ENCODE results near the gene NEDD9.

The NEDD9 gene

DNA sequence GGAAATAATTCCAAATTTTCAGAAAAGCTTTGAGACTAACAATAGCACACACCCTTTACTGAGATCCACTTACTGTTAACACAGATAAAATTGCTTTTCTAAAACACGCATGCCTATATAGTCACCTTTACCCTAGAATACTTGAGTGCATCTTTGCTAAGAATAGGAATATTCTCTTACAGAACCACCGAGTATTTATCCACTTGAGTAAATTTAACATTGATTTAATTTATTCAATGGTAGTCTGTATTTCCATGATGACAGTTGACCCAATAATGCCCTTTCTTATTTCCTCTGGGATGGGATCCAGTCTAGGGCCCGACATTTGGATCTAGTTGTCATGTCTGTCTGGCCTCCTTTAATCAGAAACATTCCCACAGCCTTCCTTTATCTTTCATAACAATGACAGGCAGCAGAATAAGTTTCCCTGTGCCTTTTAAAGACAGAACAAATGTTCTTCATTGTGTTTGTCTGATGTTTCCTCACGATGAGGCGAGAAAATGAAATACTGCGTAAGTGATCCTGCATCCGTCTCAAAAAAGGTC, 64.3 kb downstream of the NEDD9 start:
- in situ Hi-C loops (cut with MboI; ENCODE audit: low sequenced_read_pairs) = no loop called here
- H3K36me3 ChIP-seq (replicated peaks) = no peaks in the 10 kb centered on the region

DNA sequence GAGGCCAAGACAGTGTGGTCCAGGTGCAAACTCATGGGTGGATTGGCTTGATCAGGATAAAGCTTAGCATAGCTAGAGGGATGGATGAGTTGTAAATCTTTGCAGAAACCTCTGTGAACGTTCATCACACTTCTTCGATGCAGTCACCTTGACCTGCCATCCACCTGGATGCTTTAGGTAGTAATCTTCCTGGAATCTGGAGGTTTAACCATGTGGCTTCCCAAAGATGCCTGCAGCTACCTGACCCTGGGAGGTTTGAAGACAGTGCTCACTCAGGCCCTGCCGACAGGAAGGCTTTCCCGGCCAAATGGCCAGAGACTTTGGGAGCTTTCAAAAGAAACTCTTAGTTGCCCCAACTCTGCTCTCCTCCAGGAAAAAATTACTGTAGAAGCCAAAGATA, 65.5 kb downstream of the NEDD9 start:
- H3K9me3 ChIP-seq = no peaks in the 10 kb centered on the region; the same call in 1 of the 2 replicates
- H3K36me3 ChIP-seq (replicated peaks) = no peaks in the 10 kb centered on the region
- H3K4me1 ChIP-seq = peaks cover 14% of the 10 kb centered on the region
- no peaks in the 10 kb centered on the region for H3K27me3 ChIP-seq (ENCODE audit: low read depth)
- no peak overlapping the region for H3K4me3 ChIP-seq
- no peak for DNase-seq (ENCODE audit: low spot score in 2 of 2)
- in situ Hi-C loops (cut with MboI; ENCODE audit: low sequenced_read_pairs) = no loop called here

More for the DNA sequence above, 64.3 kb downstream of the NEDD9 start:
- DNase-seq (ENCODE audit: low spot score in 2 of 2) = no peak
- no peaks in the 10 kb centered on the region; the same call in 1 of the 2 replicates for H3K9me3 ChIP-seq
- H3K27me3 ChIP-seq (ENCODE audit: low read depth) = no peaks in the 10 kb centered on the region
- no peak overlapping the region for H3K4me3 ChIP-seq
- peaks cover 18% of the 10 kb centered on the region for H3K4me1 ChIP-seq

DNA sequence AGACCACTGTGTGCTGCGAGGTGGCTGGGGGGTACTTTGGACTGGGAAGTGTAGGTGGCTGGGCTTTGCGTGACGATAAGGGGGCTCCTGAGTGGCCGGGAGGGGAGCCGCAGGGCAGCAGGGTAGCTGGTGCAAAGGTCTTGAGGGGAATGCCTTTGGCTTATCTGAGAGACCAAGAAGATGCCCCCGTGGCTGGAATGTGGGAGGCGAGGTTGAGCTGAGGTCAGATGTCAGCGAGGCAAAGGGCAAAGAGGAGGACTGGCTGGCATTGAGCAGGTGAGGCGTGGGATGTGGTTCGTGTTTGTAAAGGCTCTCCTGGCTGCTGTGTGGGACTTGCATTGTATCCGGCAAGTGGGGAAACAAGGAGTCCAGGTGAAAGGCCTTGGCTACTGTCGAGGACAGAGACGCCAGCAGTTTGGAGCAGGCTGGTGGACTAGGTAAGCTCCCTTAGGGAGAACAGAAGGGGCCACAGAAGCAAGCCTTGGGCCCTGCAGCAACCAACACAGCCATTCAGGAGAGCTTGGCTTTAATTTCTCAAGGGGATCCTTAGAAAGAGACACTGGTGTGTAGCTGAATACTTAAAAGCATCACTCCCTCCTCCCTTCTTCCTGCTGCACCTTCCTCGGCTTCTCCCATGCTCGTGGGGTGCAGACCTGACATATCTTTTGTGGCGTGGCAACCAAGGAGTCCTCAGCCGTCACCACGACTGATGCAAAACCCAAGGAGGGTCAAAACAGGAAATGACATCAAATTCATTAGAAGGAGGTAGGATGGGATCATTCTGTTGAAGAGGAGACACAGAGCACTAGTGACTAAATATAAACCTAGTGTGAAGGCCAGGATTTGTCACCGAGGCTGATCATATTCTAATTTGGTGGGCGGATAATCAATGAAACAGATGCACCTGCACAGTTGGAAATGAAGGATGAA, 67.5 kb downstream of the NEDD9 start:
- no peak for DNase-seq (ENCODE audit: low spot score in 2 of 2)
- Histone ChIP-seq H3K4me3 (no peak overlapping the region), H3K27me3 (ENCODE audit: low read depth) (no peaks in the 10 kb centered on the region), H3K9me3 (no peaks in the 10 kb centered on the region), H3K4me1 (peaks cover 27% of the 10 kb centered on the region), H3K36me3 (replicated peaks) (no peaks in the 10 kb centered on the region)
- in situ Hi-C loops (cut with MboI; ENCODE audit: low sequenced_read_pairs) = no loop called here

DNA sequence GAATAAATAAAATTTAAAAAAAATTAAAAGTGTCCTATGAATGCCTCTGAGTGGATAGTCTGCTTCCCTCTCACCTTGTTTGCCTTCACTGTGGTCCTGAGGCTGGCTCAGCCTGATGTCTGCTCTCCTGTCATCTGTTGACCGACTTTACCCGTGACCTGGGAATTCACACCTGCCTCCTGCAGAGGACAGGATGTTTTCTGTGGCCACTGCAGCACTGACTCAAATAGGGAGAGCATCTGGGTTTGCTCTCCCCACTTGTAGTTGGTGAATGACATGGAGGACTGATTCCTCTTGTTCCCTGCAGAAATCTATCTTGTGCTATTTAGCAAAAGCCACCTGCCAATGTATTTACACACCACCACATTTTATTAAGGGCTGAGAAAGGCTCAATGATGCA, 68.5 kb downstream of the NEDD9 start:
- no peak for DNase-seq (ENCODE audit: low spot score in 2 of 2)
- no peaks in the 10 kb centered on the region for H3K36me3 ChIP-seq (replicated peaks)
- in situ Hi-C loops (cut with MboI; ENCODE audit: low sequenced_read_pairs) = no loop called here

DNA sequence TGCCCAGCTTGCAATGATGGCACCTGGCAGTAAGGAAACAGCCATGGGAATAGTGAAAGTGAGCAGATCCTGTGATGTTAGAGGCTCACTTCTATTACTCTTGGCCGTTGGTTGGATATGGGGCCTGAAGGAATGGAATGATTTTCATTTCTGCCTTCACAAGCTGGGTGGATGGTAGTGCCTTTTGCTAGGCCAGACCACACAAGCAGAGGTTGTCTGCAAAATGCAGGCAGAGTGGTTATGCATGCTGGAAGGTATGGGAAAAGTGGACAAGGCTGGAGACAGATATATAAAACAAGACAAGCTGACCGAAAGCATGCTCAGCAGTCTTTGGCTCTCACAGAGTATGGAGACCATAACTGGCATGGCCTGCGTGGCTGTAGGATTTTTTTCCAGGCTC, 70.2 kb downstream of the NEDD9 start:
- H3K4me1 ChIP-seq = peaks cover 34% of the 10 kb centered on the region
- DNase-seq (ENCODE audit: low spot score in 2 of 2) = no peak
- H3K27me3 ChIP-seq (ENCODE audit: low read depth) = no peaks in the 10 kb centered on the region
- no peak overlapping the region for H3K4me3 ChIP-seq
- in situ Hi-C loops (cut with MboI; ENCODE audit: low sequenced_read_pairs) = no loop called here
- no peaks in the 10 kb centered on the region for H3K36me3 ChIP-seq (replicated peaks)
- H3K9me3 ChIP-seq = no peaks in the 10 kb centered on the region

More for the DNA sequence above, 68.5 kb downstream of the NEDD9 start:
- H3K27me3 ChIP-seq (ENCODE audit: low read depth) = no peaks in the 10 kb centered on the region
- no peak overlapping the region for H3K4me3 ChIP-seq
- H3K4me1 ChIP-seq = peaks cover 37% of the 10 kb centered on the region
- H3K9me3 ChIP-seq = no peaks in the 10 kb centered on the region

DNA sequence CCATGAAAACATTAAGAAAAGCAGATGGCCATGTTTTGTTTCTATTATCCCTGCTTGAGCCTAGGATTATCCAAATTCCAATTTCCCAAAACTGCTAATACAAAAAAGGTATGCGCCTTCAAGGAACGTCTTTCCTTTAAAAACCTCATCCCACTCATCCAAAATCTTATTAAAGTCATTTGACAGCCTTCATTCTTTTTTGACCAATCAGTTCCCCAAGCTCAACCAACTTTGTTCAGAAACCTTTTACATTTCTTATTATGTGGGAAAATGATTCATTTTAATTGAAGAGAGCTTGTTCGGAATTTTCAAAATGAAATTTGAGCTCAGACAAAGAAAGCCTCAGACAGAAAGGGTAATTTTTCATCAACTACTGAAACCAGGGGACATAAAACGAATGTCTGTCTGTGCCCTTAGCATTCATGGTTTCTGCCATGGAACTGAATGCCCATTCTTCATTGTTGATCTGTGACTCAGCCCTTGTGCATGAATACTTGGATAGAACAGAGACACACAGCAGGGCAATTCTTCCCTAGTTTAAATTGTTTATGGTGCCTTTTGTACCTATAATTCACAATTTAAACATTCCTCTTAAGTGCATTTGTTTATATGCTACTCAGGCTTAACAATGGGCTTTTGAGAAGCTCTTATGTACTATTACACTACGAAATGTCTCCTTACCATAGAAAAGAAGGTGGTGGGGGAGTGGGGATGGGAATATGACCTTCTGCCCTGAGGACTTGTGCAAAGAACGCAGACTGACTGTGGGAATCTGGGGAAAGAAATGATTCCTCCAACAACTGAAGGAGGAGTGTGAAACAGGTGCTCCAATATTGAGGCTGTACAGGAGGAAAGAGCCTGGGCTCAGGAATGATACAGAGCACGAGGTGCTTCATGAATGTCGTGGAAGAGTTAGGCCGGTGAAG, 71.2 kb downstream of the NEDD9 start:
- in situ Hi-C loops (cut with MboI; ENCODE audit: low sequenced_read_pairs) = no loop called here
- H3K4me3 ChIP-seq = no peak overlapping the region

DNA sequence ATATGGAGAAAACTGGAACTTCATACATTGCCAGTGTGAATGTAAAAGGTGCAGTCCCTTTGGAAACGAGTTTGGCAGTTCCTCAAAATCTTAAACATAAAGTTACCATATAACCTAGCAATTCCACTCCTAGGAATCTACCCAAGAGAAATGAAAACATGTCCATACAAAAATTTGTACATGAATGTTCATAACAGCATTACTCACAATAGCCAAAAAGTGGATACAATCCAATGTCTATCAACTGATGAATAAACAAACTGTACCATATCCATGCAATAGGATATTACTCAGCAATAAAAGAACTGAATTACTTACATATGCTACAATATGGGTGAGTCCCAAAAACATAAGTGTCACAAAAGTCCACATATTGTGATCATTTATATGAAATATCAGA, 72.3 kb downstream of the NEDD9 start:
- DNase-seq (ENCODE audit: low spot score in 2 of 2) = no peak
- in situ Hi-C loops (cut with MboI; ENCODE audit: low sequenced_read_pairs) = no loop called here
- no peaks in the 10 kb centered on the region for H3K36me3 ChIP-seq (replicated peaks)
- no peak overlapping the region for H3K4me3 ChIP-seq
- H3K27me3 ChIP-seq (ENCODE audit: low read depth) = no peaks in the 10 kb centered on the region
- peaks cover 34% of the 10 kb centered on the region for H3K4me1 ChIP-seq
- H3K9me3 ChIP-seq = no peaks in the 10 kb centered on the region

More for the DNA sequence above, 71.2 kb downstream of the NEDD9 start:
- Histone ChIP-seq H3K9me3 (no peaks in the 10 kb centered on the region), H3K36me3 (replicated peaks) (no peaks in the 10 kb centered on the region), H3K27me3 (ENCODE audit: low read depth) (no peaks in the 10 kb centered on the region), H3K4me1 (peaks cover 34% of the 10 kb centered on the region)
- DNase-seq (ENCODE audit: low spot score in 2 of 2) = peak; percentile 73 to 95

DNA sequence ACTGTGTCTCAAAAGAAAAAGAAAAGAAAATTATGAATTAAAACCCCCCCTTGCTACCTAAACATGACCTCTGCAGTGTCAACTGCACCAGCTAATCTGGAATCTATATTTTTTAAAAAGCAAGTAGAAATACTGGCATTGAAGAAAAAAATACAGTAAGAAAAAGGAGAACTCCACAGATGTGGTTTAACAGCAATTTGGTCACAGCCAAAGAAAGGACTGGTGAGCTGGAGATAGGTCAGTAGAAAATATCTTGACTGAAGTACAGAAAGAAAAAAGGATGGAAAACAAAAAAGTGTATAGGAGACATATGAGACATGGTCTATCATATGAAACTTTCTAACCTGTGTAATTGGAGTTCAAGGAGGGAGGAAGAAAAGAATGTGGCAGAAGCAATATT, 76.9 kb downstream of the NEDD9 start:
- Histone ChIP-seq H3K36me3 (replicated peaks) (no peaks in the 10 kb centered on the region), H3K4me3 (no peak overlapping the region), H3K27me3 (ENCODE audit: low read depth) (no peaks in the 10 kb centered on the region), H3K9me3 (no peaks in the 10 kb centered on the region), H3K4me1 (peaks cover 41% of the 10 kb centered on the region)
- in situ Hi-C loops (cut with MboI; ENCODE audit: low sequenced_read_pairs) = no loop called here
- DNase-seq (ENCODE audit: low spot score in 2 of 2) = no peak

DNA sequence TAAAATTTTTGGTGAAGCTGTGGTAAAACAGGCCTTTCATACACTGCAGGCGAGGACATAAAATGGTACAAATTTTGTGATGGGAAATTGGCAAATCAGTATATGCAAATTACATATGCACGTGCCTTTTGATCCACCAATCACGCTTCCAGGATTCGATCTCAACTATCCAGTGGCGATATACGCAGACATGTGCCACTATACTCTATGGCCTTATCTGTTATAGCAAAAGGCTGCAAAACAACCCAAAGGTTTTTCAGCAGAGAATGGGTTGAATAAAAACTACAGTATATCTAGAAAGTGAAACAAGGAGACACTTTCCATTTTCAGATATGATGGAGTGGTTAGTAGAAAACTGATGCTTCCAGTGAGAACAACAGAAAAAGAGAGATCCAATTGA, 79.0 kb downstream of the NEDD9 start:
- Histone ChIP-seq H3K4me1 (peaks cover 25% of the 10 kb centered on the region), H3K4me3 (no peak overlapping the region), H3K27me3 (ENCODE audit: low read depth) (no peaks in the 10 kb centered on the region), H3K36me3 (replicated peaks) (no peaks in the 10 kb centered on the region), H3K9me3 (no peaks in the 10 kb centered on the region)
- in situ Hi-C loops (cut with MboI; ENCODE audit: low sequenced_read_pairs) = no loop called here
- no peak for DNase-seq (ENCODE audit: low spot score in 2 of 2)

DNA sequence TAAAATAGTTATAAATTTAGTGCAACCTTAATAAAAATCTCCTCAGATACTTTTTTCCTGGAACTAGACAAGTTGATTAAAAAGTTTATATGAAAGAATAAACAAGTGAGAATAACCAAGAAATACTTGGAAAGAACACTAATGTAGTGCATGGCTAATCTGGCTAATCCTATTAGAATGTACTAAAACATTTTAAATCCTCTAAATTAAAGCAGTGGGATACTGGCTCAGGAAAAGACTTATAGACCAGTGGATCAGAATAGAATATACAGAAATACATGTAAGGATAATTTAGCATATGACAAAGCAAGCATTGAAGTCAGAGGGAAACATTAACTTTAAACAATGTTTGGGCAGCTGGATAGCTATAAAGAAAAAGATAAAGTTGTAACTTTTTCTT, 79.9 kb downstream of the NEDD9 start:
- in situ Hi-C loops (cut with MboI; ENCODE audit: low sequenced_read_pairs) = no loop called here
- no peaks in the 10 kb centered on the region for H3K27me3 ChIP-seq (ENCODE audit: low read depth)

DNA sequence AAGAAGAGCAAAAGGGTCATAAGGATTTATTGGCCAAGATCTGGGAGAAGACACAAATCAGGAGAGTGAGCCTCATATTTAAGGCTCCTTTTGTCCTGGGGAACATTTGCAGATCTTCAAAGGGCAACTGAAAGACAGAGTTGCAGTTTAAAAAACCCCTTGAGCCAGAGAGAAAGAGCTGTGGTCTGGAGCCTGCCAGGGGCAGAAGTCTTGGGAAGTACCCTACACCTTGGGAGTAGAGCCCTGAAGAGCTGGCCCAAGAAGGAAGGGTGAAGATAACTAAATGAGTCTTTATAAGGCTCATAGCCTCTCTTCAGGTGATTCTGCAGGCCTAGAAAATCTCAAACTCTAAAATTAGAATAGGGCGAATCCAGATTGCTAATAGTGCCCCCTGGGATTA, 81.0 kb downstream of the NEDD9 start:
- in situ Hi-C loops (cut with MboI; ENCODE audit: low sequenced_read_pairs) = no loop called here
- no peaks in the 10 kb centered on the region for H3K27me3 ChIP-seq (ENCODE audit: low read depth)
- peaks cover 25% of the 10 kb centered on the region for H3K4me1 ChIP-seq
- no peaks in the 10 kb centered on the region for H3K9me3 ChIP-seq
- no peak overlapping the region for H3K4me3 ChIP-seq
- no peaks in the 10 kb centered on the region for H3K36me3 ChIP-seq (replicated peaks)
- DNase-seq (ENCODE audit: low spot score in 2 of 2) = no peak

More for the DNA sequence above, 79.9 kb downstream of the NEDD9 start:
- Histone ChIP-seq H3K36me3 (replicated peaks) (no peaks in the 10 kb centered on the region), H3K4me3 (no peak overlapping the region), H3K9me3 (no peaks in the 10 kb centered on the region), H3K4me1 (peaks cover 25% of the 10 kb centered on the region)
- peak in 1 of 2 experiments; percentile 76 for DNase-seq (ENCODE audit: low spot score in 2 of 2)

DNA sequence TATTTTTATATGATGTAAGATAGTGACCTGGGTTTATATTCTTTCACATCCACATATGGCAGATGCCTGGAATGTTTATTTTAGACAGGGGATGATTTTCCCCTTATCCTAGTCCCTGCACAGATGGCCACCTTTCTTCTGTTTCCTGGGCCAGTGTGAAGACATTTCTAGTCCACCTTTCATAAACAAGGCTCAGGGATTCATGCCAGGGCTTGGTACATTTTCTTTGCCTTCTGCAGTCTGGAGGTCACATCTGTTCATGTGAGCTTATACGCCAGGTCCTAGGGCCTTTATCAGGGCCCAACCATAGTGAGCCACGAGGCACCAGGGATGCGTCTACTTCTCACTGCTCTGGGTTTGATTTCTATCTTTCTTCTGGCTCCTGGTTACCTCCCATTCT, 82.9 kb downstream of the NEDD9 start:
- Histone ChIP-seq H3K4me1 (peaks cover 34% of the 10 kb centered on the region), H3K27me3 (ENCODE audit: low read depth) (no peaks in the 10 kb centered on the region), H3K4me3 (no peak overlapping the region), H3K9me3 (no peaks in the 10 kb centered on the region), H3K36me3 (replicated peaks) (no peaks in the 10 kb centered on the region)
- no peak for DNase-seq (ENCODE audit: low spot score in 2 of 2)
- in situ Hi-C loops (cut with MboI; ENCODE audit: low sequenced_read_pairs) = loop anchor here (10.0 kb wide), 1 partner anchor 425 kb away; no protein-coding TSS in a partner anchor

DNA sequence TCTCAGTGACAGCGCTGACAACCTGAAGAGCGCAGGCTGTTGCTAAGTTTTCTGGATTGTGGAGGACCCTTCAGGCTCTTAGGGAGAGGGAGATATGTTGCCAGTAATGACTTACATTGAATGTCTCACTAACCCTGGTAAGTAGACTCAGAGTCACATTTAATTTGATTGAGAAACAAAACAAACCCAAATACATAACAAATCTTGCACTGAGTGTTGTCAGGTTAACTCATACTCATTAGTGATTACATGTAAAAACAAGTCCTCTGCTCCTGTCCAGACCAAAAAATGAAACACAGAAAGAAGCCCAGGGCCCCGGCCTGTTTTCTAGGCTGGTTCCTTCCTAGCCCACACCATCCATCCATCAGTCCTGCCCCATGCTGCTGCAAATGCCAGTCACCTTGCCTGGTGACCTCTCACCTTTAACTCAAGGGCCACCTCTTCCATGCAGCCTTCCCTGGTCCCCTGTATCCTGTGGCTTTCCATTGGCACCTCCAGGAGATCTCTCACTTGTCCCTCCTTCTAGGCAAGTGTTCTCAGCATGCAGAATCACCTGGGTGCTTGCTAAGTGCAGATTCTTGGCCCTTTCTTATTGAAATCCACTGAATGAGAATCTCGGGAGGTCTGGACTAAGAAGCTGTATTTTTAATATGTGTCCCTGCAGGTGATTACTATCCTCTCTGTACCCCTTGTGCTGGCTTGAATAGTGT, 86.2 kb downstream of the NEDD9 start:
- no peak for DNase-seq (ENCODE audit: low spot score in 2 of 2)
- Histone ChIP-seq H3K36me3 (replicated peaks) (no peaks in the 10 kb centered on the region), H3K4me1 (peaks cover 15% of the 10 kb centered on the region), H3K4me3 (no peak overlapping the region), H3K27me3 (ENCODE audit: low read depth) (no peaks in the 10 kb centered on the region), H3K9me3 (no peaks in the 10 kb centered on the region)
- in situ Hi-C loops (cut with MboI; ENCODE audit: low sequenced_read_pairs) = loop anchor here (10.0 kb wide), 1 partner anchor 429 kb away; no protein-coding TSS in a partner anchor
